HepG2 (cell line): Measurements from ENCODE around the gene CEP162. TPM values are rescaled to one million over a fixed set of nuclear protein-coding genes. Genes with fewer than 3 reads are reported as not detected.

ENCODE experiments used
- ATAC-seq: fragments of 200-7000 bp; cut with Tn5 transposase; 3 replicates; pipeline ENCODE4 v1.9.1; 2020; ENCODE audit warnings: mild to moderate bottlenecking, moderate library complexity
- BruUV-seq: library from RNA; stranded (reverse); fragments of 400-500 nt; replicated peaks from 2 replicates; lab custom pipeline; 2021; lab: Mats Ljungman, UMichigan
- CTCF ChIA-PET: fragments of 300-600 bp; formaldehyde crosslinking; extraction: SDS; loops from one replicate; lab custom pipeline; 2021; ENCODE audit warnings: low total read pairs, inconsistent platforms, low intra/inter-chr PET ratio; lab: Yijun Ruan, JAX
- POLR2A ChIA-PET: fragments of 350-600 bp; sonication (Branson Sonifier 250); formaldehyde crosslinking; loops from one replicate; lab custom pipeline; 2020; ENCODE audit warnings: antibody characterized with exemption, inconsistent platforms; lab: Yijun Ruan, JAX
- DNase-seq: peaks from one replicate; pipeline ENCODE4 v3.0.0-alpha.2; 2015; ENCODE audit warnings: low spot score
- FAIRE-seq: peaks from 3 replicates; lab custom pipeline; 2011; peaks lifted over from hg19 to GRCh38; lab: Jason Lieb, UNC
- H2AFZ ChIP-seq: one replicate; pipeline ENCODE4 v1.6.1; 2011; ENCODE audit warnings: low read length, inconsistent platforms
- H3K27ac ChIP-seq: fragments of 300-600 bp; 3 replicates; pipeline ENCODE4 v1.8.0; 2011; ENCODE audit warnings: mixed run types, mild to moderate bottlenecking, mixed read lengths, low read length, inconsistent platforms; ENCODE audit not compliant: insufficient read depth; ENCODE audit errors: extremely low read length
- H3K27me3 ChIP-seq, 2 experiments: fragments of 200-600 bp in 1 of 2; 2 replicates in 1 of 2; 3 replicates in 1 of 2; pipeline versions ENCODE4 v1.6.0 to v1.8.0; 2011; ENCODE audit warnings: low read length in 2 of 2, mild to moderate bottlenecking in 2 of 2, moderate library complexity in 2 of 2, inconsistent platforms in 1 of 2; ENCODE audit not compliant: insufficient read depth in 2 of 2, control insufficient read depth in 1 of 2
- H3K36me3 ChIP-seq, 2 experiments: fragments of 200-600 bp in 1 of 2; replicated peaks in 1 of 2; 2 replicates in 1 of 2; 3 replicates in 1 of 2; pipeline versions ENCODE4 v1.5.1 to v1.8.0; 2011; ENCODE audit warnings: low read length in 2 of 2, inconsistent platforms in 1 of 2; ENCODE audit not compliant: insufficient read depth in 2 of 2, control insufficient read depth in 1 of 2
- H3K4me1 ChIP-seq: 2 replicates; pipeline ENCODE4 v1.5.1; 2012; ENCODE audit warnings: low read length, inconsistent platforms; ENCODE audit not compliant: insufficient read depth
- H3K4me2 ChIP-seq: 2 replicates; pipeline ENCODE4 v1.6.0; 2011; ENCODE audit warnings: low read depth, low read length, inconsistent platforms
- H3K4me3 ChIP-seq, 3 experiments: fragments of 200-600 bp in 1 of 3; sonication (generic), shearing (Covaris generic) in 1 of 3; replicated peaks in 1 of 3; 2 replicates each; pipeline ENCODE4 v1.5.1; 2011 to 2016; ENCODE audit warnings: low read length in 3 of 3, inconsistent platforms in 2 of 3, low read depth in 2 of 3, mild to moderate bottlenecking in 2 of 3, control low read depth in 1 of 3, mixed read lengths in 1 of 3; ENCODE audit not compliant: insufficient read depth in 1 of 3
- H3K79me2 ChIP-seq: one replicate; pipeline ENCODE4 v1.6.1; 2011; ENCODE audit warnings: low read length, inconsistent platforms; ENCODE audit not compliant: insufficient read depth
- H3K9ac ChIP-seq: 2 replicates; pipeline ENCODE4 v1.6.0; 2011; ENCODE audit warnings: mild to moderate bottlenecking, low read depth, low read length, inconsistent platforms; ENCODE audit not compliant: insufficient read depth
- H3K9me3 ChIP-seq: 2 replicates; pipeline ENCODE4 v1.5.1; 2012; ENCODE audit warnings: mild to moderate bottlenecking, low read length
- H4K20me1 ChIP-seq: 2 replicates; pipeline ENCODE4 v1.6.0; 2011; ENCODE audit warnings: inconsistent platforms, mild to moderate bottlenecking, low read length, moderate library complexity; ENCODE audit not compliant: insufficient read depth
- CENPT ChIP-seq: sonication (generic); formaldehyde crosslinking; IDR thresholded peaks from 2 replicates; pipeline ENCODE4 v1.8.0; 2022; ENCODE audit warnings: low read depth, mild to moderate bottlenecking, moderate library complexity, missing genetic modification reagents
- CREB1 ChIP-seq, 2 experiments: fragments of 450-650 bp in 1 of 2; IDR thresholded peaks; 2 replicates each; pipeline ENCODE4 v1.6.1; 2016 to 2017; ENCODE audit warnings: control low read depth in 1 of 2, mild to moderate bottlenecking in 1 of 2, missing compliant biosample characterization in 1 of 2, missing genetic modification characterization in 1 of 2
- KAT8 ChIP-seq: IDR thresholded peaks from 2 replicates; pipeline ENCODE4 v1.6.1; 2016; ENCODE audit warnings: missing genetic modification reagents, missing compliant biosample characterization
- KDM5A ChIP-seq: fragments of 200-600 bp; sonication (generic); IDR thresholded peaks from 2 replicates; pipeline ENCODE4 v1.7.0; 2018; ENCODE audit warnings: antibody characterized with exemption, mild to moderate bottlenecking, low read length, borderline replicate concordance
- MTERF4 ChIP-seq: sonication (generic); formaldehyde crosslinking; IDR thresholded peaks from 2 replicates; pipeline ENCODE4 v1.8.0; 2023; ENCODE audit warnings: mild to moderate bottlenecking, missing genetic modification reagents
- TBP ChIP-seq: sonication (generic); formaldehyde crosslinking; IDR thresholded peaks from 2 replicates; pipeline ENCODE4 v1.5.0; 2020; ENCODE audit warnings: missing genetic modification reagents
- THAP8 ChIP-seq: sonication (generic); formaldehyde crosslinking; IDR thresholded peaks from 2 replicates; pipeline ENCODE4 v1.5.1; 2020; ENCODE audit warnings: missing genetic modification reagents, mild to moderate bottlenecking, borderline replicate concordance
- ZC3H13 ChIP-seq: sonication (generic); formaldehyde crosslinking; IDR thresholded peaks from 2 replicates; pipeline ENCODE4 v1.8.1; 2023; ENCODE audit warnings: mild to moderate bottlenecking, missing genetic modification reagents, moderate library complexity
- ZNF142 ChIP-seq: sonication (generic); formaldehyde crosslinking; IDR thresholded peaks from 2 replicates; pipeline ENCODE4 v1.4.0; 2020; ENCODE audit warnings: missing genetic modification reagents
- ZNF335 ChIP-seq: sonication (generic); formaldehyde crosslinking; IDR thresholded peaks from 2 replicates; pipeline ENCODE4 v1.4.0; 2020; ENCODE audit warnings: missing genetic modification reagents
- ZNF350 ChIP-seq: sonication (generic); formaldehyde crosslinking; IDR thresholded peaks from 2 replicates; pipeline ENCODE4 v1.4.0; 2020; ENCODE audit warnings: mild to moderate bottlenecking, low read depth, missing genetic modification reagents, borderline replicate concordance
- ZNF543 ChIP-seq: sonication (generic); formaldehyde crosslinking; IDR thresholded peaks from 2 replicates; pipeline ENCODE4 v1.4.0; 2020; ENCODE audit warnings: mild to moderate bottlenecking, missing genetic modification reagents
- ZNF841 ChIP-seq: sonication (generic); formaldehyde crosslinking; IDR thresholded peaks from 2 replicates; pipeline ENCODE4 v1.8.1; 2023; ENCODE audit warnings: missing genetic modification reagents, borderline replicate concordance
- WGBS: methylation state at CpG from one replicate; pipeline ENCODE4 v1.1.6; 2017; ENCODE audit warnings: low lambda C conversion rate; 5-methylcytosine and 5-hydroxymethylcytosine counted together
- in situ Hi-C: cut with HindIII; loops from 2 replicates; pipeline ENCODE4 v1.10.0; 2017; ENCODE audit warnings: low pct_unique_long_range_greater_than_20kb; ENCODE audit not compliant: extremely low pct_ligation_motif_present
- intact Hi-C: fragments of 100-400 bp; cut with micrococcal nuclease; formaldehyde crosslinking; loops from one replicate; pipeline ENCODE4 v1.10.0; 2022; ENCODE audit not compliant: unreplicated experiment
- polyA plus RNA-seq, 8 experiments: library from polyadenylated mRNA; depleted of rRNA in 3 of 8; stranded (reverse) in 7 of 8; unstranded in 1 of 8; fragments of >200 nt; fragmentation: Illumina TruSeq in 4 of 8; extraction: Trizol in 4 of 8; gene quantifications; 2 replicates each; pipeline versions ENCODE4 v1.2.1 to v1.2.3, GENCODE V29; 2011 to 2016; ENCODE audit warnings: low read depth in 4 of 8, missing spikeins in 1 of 8, mixed read lengths in 1 of 8; ENCODE audit not compliant: insufficient read depth in 1 of 8
- total RNA-seq, 5 experiments: library from RNA; depleted of rRNA; stranded (reverse); fragments of >200 nt; fragmentation: Illumina TruSeq; extraction: Trizol; gene quantifications; 2 replicates each; pipeline ENCODE4 v1.2.3, GENCODE V29; 2016; ENCODE audit warnings: low read depth in 1 of 5
- TF ChIP-seq, protein P1 (sequence below): sonication (generic); formaldehyde crosslinking; IDR thresholded peaks from 2 replicates; pipeline ENCODE4 v1.8.1; 2022; ENCODE audit warnings: low read depth, mild to moderate bottlenecking, missing genetic modification reagents

Gene CEP162
- total and polyA plus RNA-seq, 2 of the 13 experiments (the other 11 are each of a cell fraction or from before 2014, with no cell fraction given): 0.50 to 7.9 TPM

- Histone ChIP-seq H3K36me3 (no peaks in the 10 kb centered on the region), H3K9me3 (no peaks in the 10 kb centered on the region), H3K4me2 (no peak overlapping the region), H3K4me3 (no peak overlapping the region), H3K27me3 (no peaks in the 10 kb centered on the region; a peak in 1 of 5 replicates), H2AFZ (no peak overlapping the region), H3K79me2 (no peaks in the 10 kb centered on the region), H4K20me1 (no peaks in the 10 kb centered on the region), H3K9ac (no peak overlapping the region), H3K27ac (no peak overlapping the region), H3K4me1 (peaks cover 10% of the 10 kb centered on the region)
- ATAC-seq (no peak), FAIRE-seq (no peak), DNase-seq (no peak)
- no TSS peak for BruUV-seq
- in situ Hi-C loops (loop anchor here (5.0 to 10.0 kb wide), 2 partner anchors 335 to 608 kb away; no protein-coding TSS in a partner anchor), intact Hi-C loops (no loop called here)
- WGBS: 97% methylated on average over 4 of the region's 4 CpGs
- ChIA-PET POLR2A (no interaction called here), CTCF (interaction anchor here (1.3 to 3.4 kb wide), 2 partner anchors 338 kb away, joined by 4 to 30 read pairs; no protein-coding TSS in a partner anchor)
- TF ChIP-seq MTERF4 (CRISPR knock-in tag) (no peak), ZNF142 (CRISPR knock-in tag) (no peak), TBP (CRISPR knock-in tag) (no peak), CENPT (CRISPR knock-in tag) (no peak), ZNF543 (CRISPR knock-in tag) (no peak), ZNF841 (CRISPR knock-in tag) (no peak), KDM5A (no peak), ZC3H13 (CRISPR knock-in tag) (no peak), CREB1 (IDR thresholded peaks at IDR 0.05) (no peak), CREB1 (CRISPR knock-in tag; IDR thresholded peaks at IDR 0.05) (no peak), THAP8 (no peak), ZNF350 (no peak), ZNF335 (CRISPR knock-in tag) (no peak), KAT8 (CRISPR knock-in tag) (no peak)
- TF ChIP-seq, protein P1, sequence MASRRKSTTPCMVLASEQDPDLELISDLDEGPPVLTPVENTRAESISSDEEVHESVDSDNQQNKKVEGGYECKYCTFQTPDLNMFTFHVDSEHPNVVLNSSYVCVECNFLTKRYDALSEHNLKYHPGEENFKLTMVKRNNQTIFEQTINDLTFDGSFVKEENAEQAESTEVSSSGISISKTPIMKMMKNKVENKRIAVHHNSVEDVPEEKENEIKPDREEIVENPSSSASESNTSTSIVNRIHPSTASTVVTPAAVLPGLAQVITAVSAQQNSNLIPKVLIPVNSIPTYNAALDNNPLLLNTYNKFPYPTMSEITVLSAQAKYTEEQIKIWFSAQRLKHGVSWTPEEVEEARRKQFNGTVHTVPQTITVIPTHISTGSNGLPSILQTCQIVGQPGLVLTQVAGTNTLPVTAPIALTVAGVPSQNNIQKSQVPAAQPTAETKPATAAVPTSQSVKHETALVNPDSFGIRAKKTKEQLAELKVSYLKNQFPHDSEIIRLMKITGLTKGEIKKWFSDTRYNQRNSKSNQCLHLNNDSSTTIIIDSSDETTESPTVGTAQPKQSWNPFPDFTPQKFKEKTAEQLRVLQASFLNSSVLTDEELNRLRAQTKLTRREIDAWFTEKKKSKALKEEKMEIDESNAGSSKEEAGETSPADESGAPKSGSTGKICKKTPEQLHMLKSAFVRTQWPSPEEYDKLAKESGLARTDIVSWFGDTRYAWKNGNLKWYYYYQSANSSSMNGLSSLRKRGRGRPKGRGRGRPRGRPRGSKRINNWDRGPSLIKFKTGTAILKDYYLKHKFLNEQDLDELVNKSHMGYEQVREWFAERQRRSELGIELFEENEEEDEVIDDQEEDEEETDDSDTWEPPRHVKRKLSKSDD: no peak
Observed at GRCh38 chr6:84222426-84222825, 5.0 kb downstream of the CEP162 start.
